Measurements from ENCODE around the gene SEMA4G. TPM values are rescaled to one million over a fixed set of nuclear protein-coding genes. Genes with fewer than 3 reads are reported as not detected.

SEMA4G gene
- polyA plus RNA-seq, 2 donors = 1.4 to 1.9 TPM

GRCh38 chr10:101011517-101012423 lies 42.5 kb downstream of the SEMA4G start:
- 63 to 65% methylated on average over 21 to 22 of the region's 22 CpGs for WGBS, 2 donors
- Histone ChIP-seq H3K36me3 (ENCODE audit: control insufficient read depth in 2 of 2, insufficient read depth in 2 of 2, low read length in 1 of 2) (peaks cover 0 to 3% of the 10 kb centered on the region in 2 donors), H3K27me3 (ENCODE audit: control insufficient read depth in 1 of 2, insufficient read depth in 2 of 2, low read length in 2 of 2) (no peaks in the 10 kb centered on the region), H3K4me1 (ENCODE audit: control insufficient read depth in 2 of 2, insufficient read depth in 2 of 2, low read length in 1 of 2) (peaks cover 4 to 6% of the 10 kb centered on the region in 2 donors), H3K4me3 (ENCODE audit: low read depth in 1 of 2, low read length in 2 of 2) (no peak overlapping the region), H3K9me3 (ENCODE audit: control insufficient read depth in 2 of 2, insufficient read depth in 1 of 2, low read depth in 1 of 2, low read length in 1 of 2) (no peaks in the 10 kb centered on the region), H3K27ac (ENCODE audit: low read depth in 2 of 2, low read length in 1 of 2) (no peak overlapping the region)

GRCh38 chr10:101012525-101013364 lies 43.4 kb downstream of the SEMA4G start:
- peak overlapping the region in 1 of 2 donors; percentile 40 for H3K27ac ChIP-seq (ENCODE audit: low read depth in 2 of 2, low read length in 1 of 2)
- H3K9me3 ChIP-seq (ENCODE audit: control insufficient read depth in 2 of 2, insufficient read depth in 1 of 2, low read depth in 1 of 2, low read length in 1 of 2) = no peaks in the 10 kb centered on the region
- peaks cover 4 to 6% of the 10 kb centered on the region in 2 donors for H3K4me1 ChIP-seq (ENCODE audit: control insufficient read depth in 2 of 2, insufficient read depth in 2 of 2, low read length in 1 of 2)
- H3K36me3 ChIP-seq (ENCODE audit: control insufficient read depth in 2 of 2, insufficient read depth in 2 of 2, low read length in 1 of 2) = no peaks in the 10 kb centered on the region
- WGBS, 2 donors = 18 to 22% methylated on average over 14 of the region's 14 CpGs
- H3K4me3 ChIP-seq (ENCODE audit: low read depth in 1 of 2, low read length in 2 of 2) = no peak overlapping the region
- no peaks in the 10 kb centered on the region for H3K27me3 ChIP-seq (ENCODE audit: control insufficient read depth in 1 of 2, insufficient read depth in 2 of 2, low read length in 2 of 2)

DNA sequence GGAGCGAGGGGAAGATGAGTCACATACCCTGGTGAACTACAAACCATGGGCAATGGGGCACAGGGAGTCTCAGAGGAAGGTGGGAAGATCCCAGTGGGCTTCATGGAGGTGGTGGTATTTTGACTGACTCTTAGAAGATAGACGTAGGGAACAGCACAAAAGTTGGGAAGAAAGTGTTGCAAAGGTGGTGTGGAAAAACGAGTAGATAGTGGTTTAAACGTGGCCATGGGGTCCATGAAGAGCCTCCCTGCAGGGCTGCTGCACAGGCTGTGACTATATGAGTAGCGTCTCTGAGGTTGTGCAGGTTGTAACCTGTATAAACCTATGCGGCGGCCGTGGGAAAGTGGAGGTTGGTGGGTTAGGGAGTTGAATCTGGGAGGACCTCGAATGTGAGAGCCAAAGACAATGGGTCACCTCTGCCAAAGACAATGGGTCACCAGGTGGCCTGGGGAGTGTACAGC lies 44.1 kb downstream of the SEMA4G start:
- no peaks in the 10 kb centered on the region for H3K27me3 ChIP-seq (ENCODE audit: control insufficient read depth in 1 of 2, insufficient read depth in 2 of 2, low read length in 2 of 2)
- H3K4me1 ChIP-seq (ENCODE audit: control insufficient read depth in 2 of 2, insufficient read depth in 2 of 2, low read length in 1 of 2) = peaks cover 4 to 6% of the 10 kb centered on the region in 2 donors
- 30 to 33% methylated on average over 9 of the region's 9 CpGs for WGBS, 2 donors
- H3K36me3 ChIP-seq (ENCODE audit: control insufficient read depth in 2 of 2, insufficient read depth in 2 of 2, low read length in 1 of 2) = no peaks in the 10 kb centered on the region
- H3K4me3 ChIP-seq (ENCODE audit: low read depth in 1 of 2, low read length in 2 of 2) = no peak overlapping the region
- H3K27ac ChIP-seq (ENCODE audit: low read depth in 2 of 2, low read length in 1 of 2) = peak overlapping the region in 1 of 2 donors; percentile 40
- no peaks in the 10 kb centered on the region for H3K9me3 ChIP-seq (ENCODE audit: control insufficient read depth in 2 of 2, insufficient read depth in 1 of 2, low read depth in 1 of 2, low read length in 1 of 2)

DNA sequence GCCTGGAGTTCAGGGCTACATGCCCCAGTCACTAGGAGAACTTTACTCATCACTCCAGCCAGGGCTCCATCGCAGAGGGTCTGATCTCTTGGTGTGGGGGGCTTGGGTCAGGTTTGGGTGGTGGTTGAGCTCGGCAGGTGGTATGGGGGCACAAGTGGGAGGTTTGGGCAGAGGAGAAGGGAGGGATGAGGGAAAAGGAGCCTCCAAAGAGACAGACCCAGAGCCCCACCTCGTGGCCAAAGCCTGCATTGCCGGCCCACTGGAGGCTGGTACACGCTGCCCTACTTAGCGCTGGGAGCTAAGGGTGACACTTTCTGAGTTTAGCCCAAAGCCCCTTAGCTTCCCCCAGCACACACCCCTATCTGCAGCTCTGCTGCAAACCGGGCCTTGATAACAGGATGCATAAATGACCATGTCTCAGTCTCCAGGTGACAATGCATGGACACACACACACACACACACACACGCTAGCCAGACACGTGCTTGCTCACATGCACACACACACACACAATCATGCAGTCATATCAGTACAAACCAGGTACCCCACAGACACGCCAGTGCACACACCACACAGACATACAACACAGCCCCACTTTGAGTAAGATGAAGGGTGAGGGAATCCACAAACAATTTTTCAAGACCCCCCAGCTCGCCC lies 45.1 kb downstream of the SEMA4G start:
- Histone ChIP-seq H3K4me1 (ENCODE audit: control insufficient read depth in 2 of 2, insufficient read depth in 2 of 2, low read length in 1 of 2) (peaks cover 0 to 3% of the 10 kb centered on the region in 2 donors), H3K27me3 (ENCODE audit: control insufficient read depth in 1 of 2, insufficient read depth in 2 of 2, low read length in 2 of 2) (no peaks in the 10 kb centered on the region), H3K9me3 (ENCODE audit: control insufficient read depth in 2 of 2, insufficient read depth in 1 of 2, low read depth in 1 of 2, low read length in 1 of 2) (no peaks in the 10 kb centered on the region), H3K36me3 (ENCODE audit: control insufficient read depth in 2 of 2, insufficient read depth in 2 of 2, low read length in 1 of 2) (no peaks in the 10 kb centered on the region), H3K27ac (ENCODE audit: low read depth in 2 of 2, low read length in 1 of 2) (no peak overlapping the region), H3K4me3 (ENCODE audit: low read depth in 1 of 2, low read length in 2 of 2) (no peak overlapping the region)
- 17 to 18% methylated on average over 11 of the region's 11 CpGs for WGBS, 2 donors

GRCh38 chr10:101014966-101015581 lies 45.8 kb downstream of the SEMA4G start:
- no peak overlapping the region for H3K4me3 ChIP-seq (ENCODE audit: low read depth in 1 of 2, low read length in 2 of 2)
- H3K36me3 ChIP-seq (ENCODE audit: control insufficient read depth in 2 of 2, insufficient read depth in 2 of 2, low read length in 1 of 2) = no peaks in the 10 kb centered on the region
- no peaks in the 10 kb centered on the region for H3K27me3 ChIP-seq (ENCODE audit: control insufficient read depth in 1 of 2, insufficient read depth in 2 of 2, low read length in 2 of 2)
- no peak overlapping the region for H3K27ac ChIP-seq (ENCODE audit: low read depth in 2 of 2, low read length in 1 of 2)
- peaks cover 0 to 3% of the 10 kb centered on the region in 2 donors for H3K4me1 ChIP-seq (ENCODE audit: control insufficient read depth in 2 of 2, insufficient read depth in 2 of 2, low read length in 1 of 2)
- WGBS, 2 donors = 31 to 41% methylated on average over 6 to 7 of the region's 7 CpGs
- H3K9me3 ChIP-seq (ENCODE audit: control insufficient read depth in 2 of 2, insufficient read depth in 1 of 2, low read depth in 1 of 2, low read length in 1 of 2) = no peaks in the 10 kb centered on the region

DNA sequence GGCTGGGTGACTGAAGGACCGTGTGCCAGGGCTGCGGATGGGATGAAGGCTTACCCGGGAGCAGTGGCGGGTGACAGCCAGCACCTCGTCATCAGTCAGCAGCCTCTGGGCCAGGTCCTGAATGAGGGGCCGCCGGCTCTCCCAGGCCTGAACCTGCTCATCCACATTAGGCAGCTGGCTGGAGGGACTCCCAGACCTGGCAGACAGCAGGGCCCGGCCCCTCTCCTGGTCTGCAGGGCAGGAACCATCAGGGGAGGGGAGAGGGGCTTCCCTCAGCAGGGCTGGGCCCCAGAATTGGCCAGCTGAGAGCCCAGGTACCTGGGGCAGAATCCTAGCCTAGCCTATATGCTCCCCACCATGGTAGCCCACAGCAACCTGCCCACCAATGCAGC lies 46.3 kb downstream of the SEMA4G start:
- Histone ChIP-seq H3K4me3 (ENCODE audit: low read depth in 1 of 2, low read length in 2 of 2) (no peak overlapping the region), H3K36me3 (ENCODE audit: control insufficient read depth in 2 of 2, insufficient read depth in 2 of 2, low read length in 1 of 2) (no peaks in the 10 kb centered on the region), H3K27ac (ENCODE audit: low read depth in 2 of 2, low read length in 1 of 2) (no peak overlapping the region), H3K27me3 (ENCODE audit: control insufficient read depth in 1 of 2, insufficient read depth in 2 of 2, low read length in 2 of 2) (no peaks in the 10 kb centered on the region), H3K9me3 (ENCODE audit: control insufficient read depth in 2 of 2, insufficient read depth in 1 of 2, low read depth in 1 of 2, low read length in 1 of 2) (no peaks in the 10 kb centered on the region), H3K4me1 (ENCODE audit: control insufficient read depth in 2 of 2, insufficient read depth in 2 of 2, low read length in 1 of 2) (peaks cover 0 to 3% of the 10 kb centered on the region in 2 donors)
- WGBS, 2 donors = 72 to 75% methylated on average over 7 to 8 of the region's 8 CpGs

- WGBS, 2 donors = 65 to 71% methylated on average over 5 of the region's 5 CpGs
- H3K36me3 ChIP-seq (ENCODE audit: control insufficient read depth in 2 of 2, insufficient read depth in 2 of 2, low read length in 1 of 2) = no peaks in the 10 kb centered on the region
- no peak overlapping the region for H3K4me3 ChIP-seq (ENCODE audit: low read depth in 1 of 2, low read length in 2 of 2)
- peaks cover 0 to 3% of the 10 kb centered on the region in 2 donors for H3K4me1 ChIP-seq (ENCODE audit: control insufficient read depth in 2 of 2, insufficient read depth in 2 of 2, low read length in 1 of 2)
- H3K27me3 ChIP-seq (ENCODE audit: control insufficient read depth in 1 of 2, insufficient read depth in 2 of 2, low read length in 2 of 2) = no peaks in the 10 kb centered on the region
- H3K9me3 ChIP-seq (ENCODE audit: control insufficient read depth in 2 of 2, insufficient read depth in 1 of 2, low read depth in 1 of 2, low read length in 1 of 2) = peaks cover 0 to under 1% of the 10 kb centered on the region in 2 donors
- H3K27ac ChIP-seq (ENCODE audit: low read depth in 2 of 2, low read length in 1 of 2) = no peak overlapping the region
These were observed 47.5 kb downstream of the SEMA4G start for GRCh38 chr10:101016814-101017213.

- WGBS, 2 donors = 62 to 64% methylated on average over 19 to 20 of the region's 20 CpGs
- peaks cover 0 to 2% of the 10 kb centered on the region in 2 donors for H3K9me3 ChIP-seq (ENCODE audit: control insufficient read depth in 2 of 2, insufficient read depth in 1 of 2, low read depth in 1 of 2, low read length in 1 of 2)
- peaks cover 0 to 1% of the 10 kb centered on the region in 2 donors for H3K4me1 ChIP-seq (ENCODE audit: control insufficient read depth in 2 of 2, insufficient read depth in 2 of 2, low read length in 1 of 2)
- H3K27ac ChIP-seq (ENCODE audit: low read depth in 2 of 2, low read length in 1 of 2) = no peak overlapping the region
- no peak overlapping the region for H3K4me3 ChIP-seq (ENCODE audit: low read depth in 1 of 2, low read length in 2 of 2)
- H3K27me3 ChIP-seq (ENCODE audit: control insufficient read depth in 1 of 2, insufficient read depth in 2 of 2, low read length in 2 of 2) = no peaks in the 10 kb centered on the region
- no peaks in the 10 kb centered on the region for H3K36me3 ChIP-seq (ENCODE audit: control insufficient read depth in 2 of 2, insufficient read depth in 2 of 2, low read length in 1 of 2)
These were observed 48.9 kb downstream of the SEMA4G start for GRCh38 chr10:101018118-101018599.
